ENCODE measurements around the gene HARS1. TPM values are rescaled to one million over a fixed set of nuclear protein-coding genes. Genes with fewer than 3 reads are reported as not detected.

The HARS1 gene, protein sequence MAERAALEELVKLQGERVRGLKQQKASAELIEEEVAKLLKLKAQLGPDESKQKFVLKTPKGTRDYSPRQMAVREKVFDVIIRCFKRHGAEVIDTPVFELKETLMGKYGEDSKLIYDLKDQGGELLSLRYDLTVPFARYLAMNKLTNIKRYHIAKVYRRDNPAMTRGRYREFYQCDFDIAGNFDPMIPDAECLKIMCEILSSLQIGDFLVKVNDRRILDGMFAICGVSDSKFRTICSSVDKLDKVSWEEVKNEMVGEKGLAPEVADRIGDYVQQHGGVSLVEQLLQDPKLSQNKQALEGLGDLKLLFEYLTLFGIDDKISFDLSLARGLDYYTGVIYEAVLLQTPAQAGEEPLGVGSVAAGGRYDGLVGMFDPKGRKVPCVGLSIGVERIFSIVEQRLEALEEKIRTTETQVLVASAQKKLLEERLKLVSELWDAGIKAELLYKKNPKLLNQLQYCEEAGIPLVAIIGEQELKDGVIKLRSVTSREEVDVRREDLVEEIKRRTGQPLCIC
- total RNA-seq: 10 to 100 TPM; 26.8 to 48.2 (median 41.7) TPM
- 10 to 100 TPM; 38.9 to 68.6 TPM for polyA plus RNA-seq
- long read RNA-seq, donor 1, transcript HARS-205 (13 exons, 1,896 nt): minor isoform, 6 of 430 reads
- long read RNA-seq, donor 1, transcript HARS-215 (13 exons, 1,945 nt): major isoform, 371 of 430 reads
- long read RNA-seq, donor 1, transcript HARS-204 (12 exons, 1,789 nt): minor isoform, 5 of 430 reads
- long read RNA-seq, donor 1, partial matches to known transcripts: 12 of 430 reads
- long read RNA-seq, donor 1, other reads (novel, unspliced or antisense): 36 of 430 reads
- long read RNA-seq, donor 2, transcript HARS-215 (13 exons, 1,945 nt): major isoform, 18 of 362 reads
- long read RNA-seq, donor 2, partial matches to known transcripts: 272 of 362 reads
- long read RNA-seq, donor 2, other reads (novel, unspliced or antisense): 65 of 362 reads
- long read RNA-seq, donor 3, transcript HARS-215 (13 exons, 1,945 nt): major isoform, 58 of 72 reads
- long read RNA-seq, donor 3, partial matches to known transcripts: 6 of 72 reads
- long read RNA-seq, donor 3, other reads (novel, unspliced or antisense): 4 of 72 reads

DNA sequence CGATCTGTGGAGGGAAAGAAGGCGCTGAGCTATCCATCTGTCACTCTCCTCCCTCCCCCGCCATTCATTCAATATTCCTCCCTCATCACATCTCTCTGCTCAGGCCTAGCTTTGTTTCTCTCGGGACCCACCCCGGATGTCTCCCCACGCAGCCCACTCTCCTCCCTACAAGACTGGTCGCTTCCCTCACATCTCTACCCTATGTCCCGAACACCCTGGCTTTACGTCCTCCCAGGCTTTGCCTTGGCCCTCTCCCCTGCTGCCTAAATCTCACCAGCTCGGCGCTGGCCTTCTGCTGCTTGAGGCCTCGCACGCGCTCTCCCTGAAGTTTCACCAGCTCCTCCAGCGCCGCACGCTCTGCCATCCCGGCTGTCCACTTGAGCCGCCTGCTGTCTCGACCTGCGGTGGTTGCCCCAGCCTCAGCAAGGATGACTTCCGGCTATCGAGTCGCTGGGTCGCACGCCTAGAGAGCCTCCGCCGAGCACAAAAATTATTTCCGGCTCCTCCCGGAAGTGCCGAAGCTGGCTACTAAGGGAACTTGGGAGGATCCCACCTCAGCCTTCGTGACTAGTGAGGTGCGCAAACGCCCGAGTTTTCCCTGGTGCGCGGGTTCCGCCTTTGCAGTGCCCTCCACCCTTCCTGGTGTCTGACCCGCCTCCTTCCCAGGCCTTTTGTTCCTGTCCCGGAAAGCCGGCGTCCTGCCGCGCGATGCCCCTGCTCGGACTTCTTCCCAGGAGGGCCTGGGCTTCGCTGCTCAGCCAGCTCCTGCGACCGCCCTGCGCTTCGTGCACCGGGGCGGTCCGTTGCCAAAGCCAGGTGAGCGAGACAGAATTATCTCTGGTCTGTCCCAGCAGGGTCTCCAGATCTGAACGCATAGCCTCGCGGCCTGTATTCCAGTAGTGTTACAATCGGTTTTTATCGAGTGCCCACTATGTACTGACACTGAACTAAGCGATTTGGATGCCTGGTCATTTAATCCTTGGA, at the start of gene HARS1, which contains the start of gene HARS2:
Gene HARS1 (minus strand): TSS at position 430 of the 984 bp plus-strand sequence. CDS start 66 bp downstream, at position 364.
Gene HARS2 (plus strand): TSS at position 515 of the 984 bp plus-strand sequence. CDS start 194 bp downstream, at position 709.
- Histone ChIP-seq H3K4me1 (ENCODE audit: insufficient read depth) (peaks cover 7% of the 10 kb centered on the region), H3K9me3 (no peaks in the 10 kb centered on the region), H3K27me3 (no peaks in the 10 kb centered on the region), H3K4me3 (peak within 1 kb of the TSS; percentile 77), H3K36me3 (no peaks in the 10 kb centered on the region), H3K27ac (peak within 1 kb of the TSS; percentile 36 to 58)
- intact Hi-C loops (cut with DNase I): no loop called here
- peak; percentile 83 to 89 (median 83) for DNase-seq
- TF ChIP-seq EP300 (IDR thresholded peaks at IDR 0.05) (no peak), POLR2A (IDR thresholded peaks at IDR 0.05) (peak; percentile 37)
- TF ChIP-seq, protein P1, sequence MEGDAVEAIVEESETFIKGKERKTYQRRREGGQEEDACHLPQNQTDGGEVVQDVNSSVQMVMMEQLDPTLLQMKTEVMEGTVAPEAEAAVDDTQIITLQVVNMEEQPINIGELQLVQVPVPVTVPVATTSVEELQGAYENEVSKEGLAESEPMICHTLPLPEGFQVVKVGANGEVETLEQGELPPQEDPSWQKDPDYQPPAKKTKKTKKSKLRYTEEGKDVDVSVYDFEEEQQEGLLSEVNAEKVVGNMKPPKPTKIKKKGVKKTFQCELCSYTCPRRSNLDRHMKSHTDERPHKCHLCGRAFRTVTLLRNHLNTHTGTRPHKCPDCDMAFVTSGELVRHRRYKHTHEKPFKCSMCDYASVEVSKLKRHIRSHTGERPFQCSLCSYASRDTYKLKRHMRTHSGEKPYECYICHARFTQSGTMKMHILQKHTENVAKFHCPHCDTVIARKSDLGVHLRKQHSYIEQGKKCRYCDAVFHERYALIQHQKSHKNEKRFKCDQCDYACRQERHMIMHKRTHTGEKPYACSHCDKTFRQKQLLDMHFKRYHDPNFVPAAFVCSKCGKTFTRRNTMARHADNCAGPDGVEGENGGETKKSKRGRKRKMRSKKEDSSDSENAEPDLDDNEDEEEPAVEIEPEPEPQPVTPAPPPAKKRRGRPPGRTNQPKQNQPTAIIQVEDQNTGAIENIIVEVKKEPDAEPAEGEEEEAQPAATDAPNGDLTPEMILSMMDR (IDR thresholded peaks at IDR 0.05): no peak
- 0% methylated on average over 61 of the region's 61 CpGs for WGBS, 3 donors

DNA sequence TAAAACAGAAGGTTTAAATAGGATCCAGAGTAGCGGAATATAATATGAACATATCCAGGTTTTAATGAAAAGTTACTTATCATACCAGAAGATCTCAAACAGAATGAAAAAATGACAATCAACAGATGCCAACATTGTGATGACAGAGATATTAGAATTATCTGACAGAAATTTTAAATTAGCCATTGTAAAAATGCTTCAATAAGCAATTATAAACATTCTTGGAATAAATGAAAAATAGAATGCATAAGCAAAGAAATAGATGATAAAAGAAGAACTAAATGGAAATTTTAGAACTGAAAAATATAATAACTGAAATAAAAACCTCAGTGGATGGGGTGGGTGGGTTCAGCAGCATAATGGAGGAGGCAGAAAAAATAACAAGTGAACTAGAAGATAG, 46.3 kb upstream of the HARS1 start:
- Histone ChIP-seq H3K27ac (no peak overlapping the region), H3K36me3 (no peaks in the 10 kb centered on the region), H3K4me1 (ENCODE audit: insufficient read depth) (no peaks in the 10 kb centered on the region), H3K4me3 (no peak overlapping the region), H3K27me3 (no peaks in the 10 kb centered on the region), H3K9me3 (no peaks in the 10 kb centered on the region)
- intact Hi-C loops (cut with DNase I): loop anchor here in 1 of 4 donors (10.0 kb wide), 1 partner anchor 373 kb away; the partner anchor contains the start of gene SLC4A9
- TF ChIP-seq, protein P1 (IDR thresholded peaks at IDR 0.05): no peak
- TF ChIP-seq POLR2A (IDR thresholded peaks at IDR 0.05): no peak
- WGBS, 3 donors: 63 to 72% (median 65%) methylated on average over 1 of the region's 1 CpG
- no peak for DNase-seq

DNA sequence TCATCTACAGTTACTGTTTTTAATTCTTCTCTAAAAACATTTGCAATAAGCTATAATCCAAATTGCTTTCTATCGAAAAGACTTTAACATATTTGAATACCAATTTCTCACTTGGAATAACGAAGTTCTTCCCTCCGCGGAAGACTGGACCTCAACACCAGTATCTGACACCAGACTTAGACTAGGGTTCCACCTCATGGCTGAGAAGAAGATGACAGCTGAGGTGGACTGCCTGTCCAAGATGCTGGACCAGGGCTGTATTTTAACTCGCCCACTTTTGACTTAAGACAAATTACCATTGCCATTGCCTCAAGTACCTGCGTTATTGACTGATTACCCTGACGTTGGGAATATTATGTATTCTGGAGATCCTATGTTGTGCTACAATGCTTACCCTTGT, 43.2 kb upstream of the HARS1 start:
- Histone ChIP-seq H3K4me3 (no peak overlapping the region), H3K27ac (no peak overlapping the region), H3K4me1 (ENCODE audit: insufficient read depth) (no peaks in the 10 kb centered on the region), H3K36me3 (no peaks in the 10 kb centered on the region), H3K27me3 (peaks cover 2% of the 10 kb centered on the region), H3K9me3 (no peaks in the 10 kb centered on the region)
- no peak for DNase-seq
- intact Hi-C loops (cut with DNase I): loop anchor here in 1 of 4 donors (10.0 kb wide), 1 partner anchor 370 kb away; the partner anchor contains the start of gene SLC4A9
- 57 to 67% (median 59%) methylated on average over 7 of the region's 7 CpGs for WGBS, 3 donors
- no peak for TF ChIP-seq EP300 (IDR thresholded peaks at IDR 0.05)
- TF ChIP-seq, protein P1 (IDR thresholded peaks at IDR 0.05): no peak
- no peak for TF ChIP-seq POLR2A (IDR thresholded peaks at IDR 0.05)

All from ovary (tissue), 10 donors.